Activated CD8-positive, alpha-beta memory T cell treated with anti-CD3 and anti-CD28 coated beads, Interleukin-2, amount 50 U/mL, for 24 hours (primary cell): ENCODE measurements around the gene FARSB.

Experiments
- DNase-seq: peaks from one replicate; pipeline ENCODE4 v3.0.0-alpha.2; 2020; ENCODE audit errors: extremely low read depth

FARSB gene

DNA sequence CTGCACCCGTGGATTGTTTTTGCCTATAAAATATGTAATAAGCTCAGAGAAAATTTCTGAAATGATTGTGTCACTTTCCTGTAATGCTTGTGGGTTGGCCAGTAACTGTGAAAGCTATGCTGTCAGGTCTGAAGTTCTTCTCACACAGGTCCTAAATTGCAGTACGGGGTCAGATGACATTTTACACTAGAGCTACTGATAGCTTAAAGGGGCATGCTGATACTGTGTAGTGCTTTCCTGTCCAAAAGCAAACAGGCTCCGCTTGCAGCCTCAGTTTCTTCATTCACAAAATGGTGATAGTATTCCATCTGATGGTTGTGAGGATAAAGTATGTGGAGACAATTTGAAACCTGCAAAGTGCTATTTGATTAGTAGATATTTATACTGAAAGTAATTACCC is 7.6 kb upstream of the FARSB start:
- no peak for DNase-seq

DNA sequence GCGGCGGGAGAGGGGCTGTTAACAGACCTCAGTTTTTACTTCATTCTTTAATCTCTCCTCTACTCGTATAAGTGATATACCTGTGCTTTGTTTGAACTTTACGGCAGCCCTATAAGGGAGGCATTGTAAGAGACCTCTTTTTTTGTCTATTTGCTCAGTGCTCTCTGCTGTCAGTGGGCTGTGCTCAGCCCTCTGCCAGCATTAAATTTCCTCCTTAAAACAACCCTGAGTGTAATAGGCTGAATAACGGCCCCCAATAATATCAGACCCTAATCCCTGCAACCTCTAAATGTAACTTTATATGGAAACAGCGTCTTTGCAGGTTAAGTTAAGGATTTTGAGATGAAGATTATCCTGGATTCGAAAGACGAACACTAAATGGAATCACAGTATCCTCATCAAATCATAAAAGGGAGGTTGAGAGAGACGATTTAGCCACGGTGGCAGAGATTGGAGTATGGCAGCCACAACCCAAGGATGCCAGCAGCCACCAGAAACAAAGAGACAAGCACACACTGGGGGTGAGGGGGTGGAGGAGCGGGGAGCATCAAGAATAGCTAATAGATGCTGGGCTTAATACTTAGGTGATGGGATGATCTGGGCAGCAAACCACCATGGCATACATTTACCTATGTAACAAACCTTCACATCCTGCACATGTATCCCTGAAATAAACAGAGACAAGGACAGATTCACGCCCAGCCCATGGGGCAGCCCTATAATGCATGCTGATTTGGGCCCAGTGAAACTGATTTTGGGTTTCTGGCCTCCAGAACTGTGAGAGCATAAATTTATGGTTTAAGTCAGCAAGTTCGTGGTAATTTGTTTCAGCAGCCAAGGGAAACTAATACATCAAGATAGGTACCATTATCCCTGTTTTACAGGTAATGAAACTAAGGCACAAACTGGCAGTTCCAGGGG is 894 bp upstream of the FARSB start:
- DNase-seq, result no peak

DNA sequence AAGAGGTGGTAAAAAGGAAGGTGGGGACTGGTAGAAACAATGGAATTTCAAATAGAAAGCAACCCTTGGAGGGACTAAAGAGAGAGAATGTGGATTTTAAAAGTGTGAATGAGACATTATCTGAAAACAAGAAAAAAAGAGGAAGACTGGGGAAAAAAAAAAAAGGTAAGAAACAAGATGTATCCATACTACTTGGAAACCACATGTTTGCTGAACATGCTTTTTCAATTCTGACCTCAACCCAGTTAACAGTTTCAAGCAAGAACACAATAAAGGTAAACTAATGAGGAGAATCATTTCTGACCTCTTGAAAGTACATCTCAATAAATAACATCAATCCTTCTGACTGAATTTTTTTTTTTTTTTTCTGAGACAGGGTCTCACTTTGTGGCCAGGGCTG is 2.6 kb downstream of the FARSB start:
- no peak for DNase-seq

DNA sequence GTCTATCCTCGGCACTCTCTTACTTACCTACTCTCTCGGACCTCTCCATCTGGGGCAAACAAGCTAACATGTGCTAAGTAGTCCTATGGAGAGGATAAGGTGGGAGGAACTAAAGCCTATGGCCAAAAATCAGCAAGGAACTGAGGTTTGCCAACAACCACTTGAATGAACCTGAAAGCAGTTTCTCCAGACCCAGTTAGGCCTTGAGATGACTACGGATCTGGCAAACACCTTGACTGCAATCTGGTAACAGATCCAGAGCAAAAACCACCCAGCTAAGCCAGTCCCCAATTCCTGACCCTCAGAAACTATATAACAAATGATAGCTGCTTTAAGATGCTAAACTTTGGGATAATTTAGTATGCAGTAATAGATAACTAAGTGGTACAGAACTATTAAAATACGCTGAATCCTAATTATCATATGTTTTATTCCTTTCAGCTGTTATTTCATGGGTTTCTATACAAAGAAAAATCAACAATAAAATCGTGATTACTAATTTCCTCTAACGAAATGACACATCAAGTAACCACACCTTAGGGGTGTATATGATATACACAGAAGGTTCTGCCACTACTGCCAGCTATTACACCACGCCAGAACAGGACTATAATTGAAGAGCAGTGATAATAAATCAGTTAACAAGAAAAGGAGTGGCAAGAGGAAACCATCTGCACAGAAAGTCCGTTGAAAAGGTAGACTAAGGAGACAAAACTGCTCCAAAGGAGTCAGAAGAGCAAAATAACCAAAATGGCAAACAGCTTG is 3.2 kb downstream of the FARSB start:
- no peak for DNase-seq

DNA sequence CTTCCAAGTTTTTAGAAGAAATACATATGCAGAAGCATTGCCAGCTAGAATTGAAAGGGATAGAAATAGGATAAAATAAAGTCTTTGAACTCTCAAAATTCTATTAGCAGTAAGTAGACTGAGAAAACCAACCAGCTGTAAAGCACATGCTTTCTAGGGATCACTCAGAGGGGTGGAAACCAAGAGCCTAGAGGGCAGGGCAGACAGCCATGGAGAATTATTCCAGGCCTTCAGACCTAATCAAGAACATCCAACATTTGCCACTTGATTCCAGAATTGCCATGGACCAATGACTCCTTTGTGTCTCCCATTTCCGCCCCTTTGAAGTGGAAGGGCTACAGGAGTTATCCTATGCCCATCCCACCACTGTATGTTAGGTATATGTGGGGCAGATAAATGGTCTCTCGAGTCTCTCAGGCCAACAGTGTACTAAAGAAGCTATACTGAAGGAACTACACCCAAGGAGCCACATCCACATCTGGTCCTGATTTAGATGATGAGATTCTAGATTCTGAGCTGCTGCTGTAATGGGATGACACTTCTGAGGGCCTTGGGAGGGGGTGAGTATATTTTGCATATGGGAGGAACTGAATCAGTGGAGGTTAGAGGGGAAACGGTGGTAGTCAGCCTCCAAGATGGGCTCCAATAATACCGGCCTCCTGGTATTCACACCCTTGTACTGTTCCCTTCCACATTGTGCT is 4.0 kb downstream of the FARSB start:
- no peak for DNase-seq

DNA sequence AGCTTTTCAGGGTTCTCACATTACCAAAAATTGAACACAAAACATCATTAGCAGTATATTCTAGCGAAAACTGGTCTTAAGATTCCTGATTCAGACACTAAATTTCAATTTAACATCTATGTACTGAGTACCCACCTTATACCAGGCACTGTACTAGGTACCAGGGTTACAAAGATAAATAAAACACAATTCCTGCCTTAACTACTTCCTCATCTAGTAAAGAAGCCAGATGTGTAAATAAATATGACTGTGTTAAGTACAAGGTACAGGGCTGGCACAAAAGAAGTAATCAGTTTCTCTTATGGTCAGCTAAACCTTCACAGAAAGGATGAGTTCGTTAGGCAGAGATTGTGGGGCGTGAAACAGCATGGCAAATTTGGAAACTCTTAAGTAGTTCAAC is 6.1 kb downstream of the FARSB start:
- no peak for DNase-seq

DNA sequence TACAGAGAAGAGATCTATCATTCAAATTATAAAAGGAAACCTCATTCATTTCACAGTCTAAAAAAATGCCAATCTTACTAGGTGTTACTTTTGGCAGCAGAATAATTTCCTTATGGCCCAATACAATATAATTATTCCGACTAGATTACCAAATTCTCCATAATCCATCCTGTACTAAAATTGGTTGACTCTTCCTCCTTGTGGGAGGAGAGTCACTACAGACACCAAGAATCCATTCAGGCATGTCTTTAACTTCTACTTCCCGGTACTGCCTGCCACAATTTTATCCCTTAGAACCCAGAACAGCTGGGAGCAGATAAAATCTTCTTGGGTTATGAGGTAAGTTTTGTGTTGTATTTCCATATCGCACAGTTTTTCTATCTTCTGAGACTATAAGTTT is 9.9 kb downstream of the FARSB start:
- DNase-seq, result no peak

DNA sequence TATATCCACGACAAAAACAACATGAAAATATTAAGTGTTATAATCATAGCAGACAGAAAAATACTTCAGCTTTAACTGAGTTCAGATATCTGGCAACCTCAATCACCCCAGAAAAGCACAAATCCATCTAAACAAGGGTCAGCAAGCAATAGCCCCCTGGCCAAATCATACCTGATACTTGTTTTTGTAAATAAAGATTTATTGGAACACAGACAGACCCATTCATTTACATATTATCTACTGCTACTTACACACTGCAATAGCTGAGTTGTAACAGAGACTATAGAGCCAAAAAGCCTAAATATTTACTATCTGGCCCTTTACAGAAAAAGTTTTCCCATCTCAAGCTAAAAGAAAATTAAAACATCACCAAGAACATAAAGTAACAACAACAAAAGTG is 12.8 kb downstream of the FARSB start:
- no peak for DNase-seq

DNA sequence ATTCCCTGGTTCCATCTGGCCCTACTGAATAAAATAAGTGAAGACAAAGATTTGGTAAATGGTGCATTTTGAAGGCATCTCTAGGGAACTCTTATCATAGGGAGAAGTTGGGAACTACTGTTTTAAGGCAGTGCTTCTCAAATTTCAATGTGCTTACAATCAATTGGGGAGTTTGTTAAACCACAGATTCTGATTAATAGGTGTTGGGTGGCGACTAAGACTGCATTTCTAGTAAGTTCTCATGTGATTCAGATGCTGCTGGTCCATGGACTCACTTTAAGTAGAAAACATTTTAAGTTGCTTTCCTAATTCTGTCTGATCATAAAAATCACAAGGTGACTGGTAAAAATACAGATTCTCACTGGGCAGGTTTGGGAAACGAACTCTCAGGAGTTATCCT is 14.6 kb downstream of the FARSB start:
- DNase-seq, result no peak

DNA sequence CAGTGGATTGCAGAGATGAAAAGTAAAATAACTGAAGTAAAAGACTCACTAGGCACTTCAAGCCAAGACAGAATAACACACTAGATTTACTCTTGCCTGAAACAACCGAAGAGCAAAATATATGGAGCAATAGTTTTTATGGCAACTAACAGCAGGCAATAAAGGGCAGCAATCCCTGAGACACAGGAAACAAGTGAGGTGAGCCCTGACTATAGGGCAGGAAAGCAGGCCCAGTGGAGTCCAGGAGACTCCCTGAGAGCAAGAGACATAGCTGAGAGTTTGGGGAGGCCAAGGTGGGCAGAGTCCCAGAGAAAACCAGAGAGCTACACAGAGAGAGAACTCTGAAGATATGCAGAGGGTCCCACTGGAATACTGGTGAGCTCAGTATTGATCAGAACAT is 18.8 kb downstream of the FARSB start:
- no peak for DNase-seq

DNA sequence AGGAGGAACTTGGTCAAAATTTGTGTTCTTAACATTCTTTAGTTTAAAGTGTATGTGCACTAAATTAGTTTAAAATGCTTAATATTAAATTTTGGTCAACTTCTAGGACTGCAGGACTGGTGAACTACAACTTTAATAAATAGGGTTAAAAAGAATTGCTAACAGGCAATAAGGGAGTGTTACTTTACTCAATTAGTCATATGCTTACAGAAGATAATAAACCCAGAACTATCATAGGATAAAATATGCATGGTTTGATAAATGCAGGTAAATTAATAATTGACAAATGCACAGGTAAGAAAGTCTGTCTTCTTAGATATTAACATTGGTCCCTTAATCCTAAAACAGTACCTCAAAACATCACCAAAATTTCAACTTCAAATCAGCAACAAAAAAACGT is 20.6 kb downstream of the FARSB start:
- no peak for DNase-seq

DNA sequence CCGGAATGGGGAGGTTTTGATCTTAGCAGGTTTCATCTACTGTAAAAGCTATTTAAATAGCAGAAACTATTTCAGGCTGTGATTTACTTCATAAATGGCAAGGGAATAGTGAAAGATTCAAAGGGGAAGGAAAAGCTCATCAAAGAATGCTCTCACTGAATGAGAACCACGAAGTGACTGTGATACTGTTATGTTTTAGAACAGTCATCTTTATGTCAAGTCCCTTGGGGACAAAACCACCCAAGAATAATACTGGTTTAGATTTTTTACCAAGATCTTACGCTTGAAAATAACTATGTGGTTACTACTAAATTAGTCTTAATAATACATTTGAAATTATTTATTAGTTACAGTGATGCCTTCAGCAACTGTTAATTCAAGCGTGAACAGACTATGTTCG is 28.1 kb downstream of the FARSB start:
- DNase-seq, result no peak

DNA sequence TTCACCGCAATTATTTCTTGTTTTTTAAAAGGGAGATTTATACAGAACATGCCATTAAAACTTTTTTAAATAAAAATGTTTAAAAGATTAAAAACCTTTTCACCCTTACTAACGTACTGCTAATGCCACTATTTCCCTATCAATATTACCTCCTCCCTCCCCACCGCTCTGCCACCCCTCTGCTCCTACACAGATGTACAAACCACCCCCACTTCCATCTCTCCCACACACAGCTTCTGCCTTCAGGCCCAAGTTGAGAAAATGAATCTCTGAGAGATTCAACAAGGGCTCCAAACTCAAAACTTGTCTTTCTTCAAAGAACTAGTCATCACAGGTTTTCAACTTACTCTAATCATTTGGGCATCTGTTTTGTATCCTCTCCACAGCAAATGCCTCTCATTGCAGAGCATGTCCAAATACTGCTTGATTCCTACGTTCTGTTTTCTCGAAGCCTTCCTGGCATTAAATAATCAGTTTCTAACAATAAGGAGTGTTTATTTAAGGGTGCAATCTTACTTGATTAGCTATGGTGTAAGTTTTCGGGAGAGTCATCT is 32.1 kb downstream of the FARSB start:
- DNase-seq, result no peak

DNA sequence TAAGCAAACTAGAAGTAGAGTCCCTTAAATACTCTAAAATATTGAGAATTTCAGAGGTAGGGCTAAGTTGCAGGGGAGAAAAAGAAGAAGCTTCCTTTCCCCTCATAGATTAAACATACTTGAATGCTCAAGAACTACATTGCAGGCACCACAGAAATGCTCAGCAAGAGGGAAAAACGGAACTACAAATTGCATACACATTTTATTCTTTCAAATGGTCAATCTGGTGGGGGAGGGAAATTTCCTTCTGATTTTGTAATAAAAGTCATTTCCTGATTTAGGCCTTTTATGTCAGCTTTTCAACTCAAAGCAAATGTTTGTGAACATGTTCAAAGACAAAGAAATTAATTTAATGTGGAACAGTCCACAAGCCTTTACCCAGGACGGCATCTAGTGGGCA is 33.0 kb downstream of the FARSB start:
- no peak for DNase-seq

DNA sequence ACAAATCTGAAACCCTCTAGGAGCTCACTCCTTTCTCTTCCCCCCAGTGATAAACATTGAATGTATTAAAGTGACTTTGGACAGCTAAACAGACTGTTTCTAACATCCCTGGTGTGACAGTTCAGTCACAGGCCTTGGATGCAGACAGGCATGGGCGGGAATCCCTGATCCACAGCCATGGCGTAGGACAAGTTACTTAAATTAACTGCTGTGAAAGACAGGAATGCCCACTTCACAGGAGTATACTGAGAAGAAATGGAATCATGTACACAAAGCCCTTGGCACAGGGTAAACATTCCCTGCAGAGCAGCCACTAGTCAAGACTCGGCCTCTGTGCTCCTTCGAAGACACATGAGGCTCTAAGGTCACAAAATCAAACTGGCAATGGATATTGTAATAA is 34.0 kb downstream of the FARSB start:
- no peak for DNase-seq

DNA sequence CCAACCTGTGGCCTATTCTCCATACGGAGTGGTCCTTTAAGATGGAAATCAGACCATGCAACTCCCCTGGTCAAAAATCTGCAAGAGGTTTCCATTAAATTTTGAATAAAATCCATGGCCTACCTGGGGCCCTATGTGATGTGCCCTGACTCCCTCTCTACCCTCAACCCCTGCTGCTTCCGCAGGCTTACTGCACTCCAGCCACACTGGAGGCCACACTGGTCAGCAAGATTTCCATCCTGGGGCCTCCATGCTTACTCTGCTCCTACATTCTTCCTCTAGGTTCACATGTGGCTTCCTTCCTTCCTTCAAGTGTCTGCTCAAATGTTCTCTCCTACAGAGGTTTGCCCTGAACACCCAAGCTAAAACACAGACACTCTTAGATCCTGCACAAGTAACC is 40.6 kb downstream of the FARSB start:
- no peak for DNase-seq

DNA sequence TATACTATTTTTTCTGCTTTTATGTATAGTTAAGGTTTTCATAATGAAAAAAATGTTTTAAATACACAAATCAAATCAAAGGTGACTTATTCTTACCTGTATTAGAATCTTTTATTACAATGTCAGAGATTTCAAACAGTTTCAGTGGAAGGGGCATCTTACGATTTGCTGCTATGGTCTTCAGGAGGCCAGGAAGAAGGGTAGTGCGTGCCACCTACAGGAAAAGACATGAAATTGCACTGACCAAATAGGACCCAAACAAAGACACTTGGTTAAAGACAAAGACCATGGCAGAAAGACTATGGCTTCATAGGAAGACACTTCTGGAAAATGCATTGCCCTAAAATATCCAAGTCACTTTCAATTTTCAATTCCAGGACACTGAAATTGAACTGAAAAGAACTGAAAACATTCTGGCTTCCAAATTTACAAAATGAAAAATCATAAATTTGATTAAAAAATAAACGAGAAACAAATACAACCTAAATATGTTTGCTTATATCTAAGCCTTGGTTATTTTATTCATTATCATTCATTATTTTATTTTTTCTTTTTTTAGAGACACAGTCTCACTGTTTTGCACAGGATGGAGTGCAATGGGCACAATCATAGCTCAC is 42.1 kb downstream of the FARSB start:
- no peak for DNase-seq

DNA sequence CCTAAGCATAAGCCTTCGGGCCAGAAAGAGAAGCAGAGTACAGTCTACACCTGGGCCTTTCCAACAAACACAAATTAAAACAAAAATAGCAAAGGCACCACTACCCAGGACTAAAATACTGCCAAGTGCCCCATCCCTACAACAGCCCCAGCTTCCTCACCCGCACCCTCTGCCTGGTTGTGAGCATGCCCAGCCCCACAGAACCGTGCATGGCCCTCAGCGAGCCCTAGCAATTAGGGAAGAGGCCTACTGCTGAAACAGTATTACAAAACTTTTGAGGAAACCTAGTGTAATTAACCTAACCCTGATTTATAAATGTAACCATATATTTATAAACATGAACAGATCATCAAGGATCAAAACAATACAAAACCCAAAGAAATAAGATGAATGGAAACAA is 44.2 kb downstream of the FARSB start:
- no peak for DNase-seq

DNA sequence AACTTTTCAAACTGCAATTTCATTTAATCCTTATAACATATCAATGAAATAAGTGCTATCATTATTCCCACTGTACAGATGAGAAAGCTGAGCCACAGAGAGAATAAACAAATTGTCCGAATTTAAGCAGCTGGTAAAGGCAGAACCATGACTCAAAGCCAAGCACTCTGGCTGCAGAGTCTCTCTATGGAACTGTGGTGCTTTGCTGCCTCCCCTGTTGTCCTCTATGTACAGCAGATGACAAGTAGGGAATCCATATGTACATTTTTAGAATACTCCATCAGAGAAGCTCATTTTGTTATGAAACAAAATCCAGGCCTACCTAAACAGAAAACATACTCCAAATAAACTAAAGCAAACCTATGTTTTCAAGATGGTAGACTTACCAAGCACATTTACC is 45.1 kb downstream of the FARSB start:
- DNase-seq, result no peak

DNA sequence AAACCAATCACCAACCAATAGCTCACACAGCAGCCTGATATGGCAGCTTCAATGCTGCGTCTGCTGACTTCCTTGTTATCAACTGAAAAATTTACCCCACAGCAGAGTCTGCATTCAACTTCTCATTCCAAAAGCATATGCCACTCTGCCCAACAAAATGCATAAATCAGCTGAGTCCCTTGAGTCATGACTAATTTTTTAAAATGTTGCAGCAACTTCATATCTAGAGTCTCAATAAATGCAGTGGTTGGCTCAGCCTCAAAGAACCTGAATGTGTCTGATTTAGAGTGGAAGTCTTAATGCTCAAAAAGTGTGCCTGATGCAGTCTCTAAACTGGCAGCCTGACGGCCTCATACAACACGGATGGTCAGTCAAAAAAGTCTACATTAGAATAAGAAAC is 46.5 kb downstream of the FARSB start:
- DNase-seq, result no peak

DNA sequence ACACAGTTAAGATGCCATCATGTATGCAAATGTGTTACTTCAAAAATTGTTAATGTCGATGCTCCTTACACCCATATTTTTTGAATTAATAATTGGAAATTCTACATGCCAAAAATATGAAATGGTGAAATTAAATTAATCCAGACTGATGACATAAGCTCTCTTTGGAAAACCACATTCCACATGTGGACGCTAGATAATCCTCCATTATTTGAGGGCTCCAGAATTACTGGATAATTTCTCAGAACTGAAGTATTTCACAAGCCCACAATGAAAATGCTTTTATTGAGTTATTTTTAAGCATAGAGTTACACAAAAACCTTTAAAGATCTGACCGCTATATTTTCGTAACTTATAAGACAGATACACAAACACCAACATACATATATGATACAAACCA is 47.8 kb downstream of the FARSB start:
- DNase-seq, result no peak

DNA sequence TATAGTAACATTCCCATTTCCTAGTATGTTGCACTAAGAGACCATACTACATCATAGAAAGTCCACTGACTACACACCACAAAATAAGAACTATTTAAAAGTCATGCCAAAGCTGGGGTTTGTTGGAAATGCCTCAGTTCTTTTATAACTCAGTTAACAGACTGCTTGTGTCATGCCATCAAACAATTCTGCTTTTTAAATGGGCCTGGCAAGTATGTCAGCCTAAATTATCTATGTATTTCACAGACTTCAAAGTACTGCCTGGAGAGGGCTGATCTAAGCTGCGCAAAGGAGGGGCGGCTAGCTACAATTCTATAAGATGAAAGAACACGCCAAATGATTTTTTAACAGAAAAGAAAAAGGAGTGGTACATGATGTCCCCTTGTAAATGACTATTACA is 49.6 kb downstream of the FARSB start:
- no peak for DNase-seq
